GM10847 (cell line): Measurements from ENCODE around the gene KCTD4.

Experiments
- POLR2A ChIP-seq: IDR thresholded peaks from 2 replicates; pipeline ENCODE4 v1.6.1; 2011; ENCODE audit not compliant: insufficient read length; ENCODE audit errors: extremely low read depth

The KCTD4 gene

DNA sequence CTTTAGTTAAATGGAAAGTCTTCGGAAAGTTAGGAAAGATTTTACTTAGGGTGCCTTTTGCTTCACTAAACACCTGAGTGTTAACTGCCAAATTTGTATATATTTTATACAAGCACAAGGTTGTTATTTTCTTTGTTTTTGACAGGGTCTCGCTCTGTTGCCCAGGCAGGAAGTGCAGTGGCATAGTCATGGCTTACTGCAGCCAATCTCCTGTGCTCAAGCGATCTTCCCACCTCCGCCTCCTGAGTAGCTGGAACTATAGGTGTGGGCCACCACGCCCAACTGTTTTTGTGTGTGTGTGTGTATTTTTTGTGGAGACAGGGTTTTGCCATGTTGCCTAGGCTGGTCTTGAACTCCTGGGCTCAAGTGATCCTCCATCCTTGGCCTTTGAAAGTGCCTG is 16.2 kb downstream of the KCTD4 start:
- no peak for TF ChIP-seq POLR2A

DNA sequence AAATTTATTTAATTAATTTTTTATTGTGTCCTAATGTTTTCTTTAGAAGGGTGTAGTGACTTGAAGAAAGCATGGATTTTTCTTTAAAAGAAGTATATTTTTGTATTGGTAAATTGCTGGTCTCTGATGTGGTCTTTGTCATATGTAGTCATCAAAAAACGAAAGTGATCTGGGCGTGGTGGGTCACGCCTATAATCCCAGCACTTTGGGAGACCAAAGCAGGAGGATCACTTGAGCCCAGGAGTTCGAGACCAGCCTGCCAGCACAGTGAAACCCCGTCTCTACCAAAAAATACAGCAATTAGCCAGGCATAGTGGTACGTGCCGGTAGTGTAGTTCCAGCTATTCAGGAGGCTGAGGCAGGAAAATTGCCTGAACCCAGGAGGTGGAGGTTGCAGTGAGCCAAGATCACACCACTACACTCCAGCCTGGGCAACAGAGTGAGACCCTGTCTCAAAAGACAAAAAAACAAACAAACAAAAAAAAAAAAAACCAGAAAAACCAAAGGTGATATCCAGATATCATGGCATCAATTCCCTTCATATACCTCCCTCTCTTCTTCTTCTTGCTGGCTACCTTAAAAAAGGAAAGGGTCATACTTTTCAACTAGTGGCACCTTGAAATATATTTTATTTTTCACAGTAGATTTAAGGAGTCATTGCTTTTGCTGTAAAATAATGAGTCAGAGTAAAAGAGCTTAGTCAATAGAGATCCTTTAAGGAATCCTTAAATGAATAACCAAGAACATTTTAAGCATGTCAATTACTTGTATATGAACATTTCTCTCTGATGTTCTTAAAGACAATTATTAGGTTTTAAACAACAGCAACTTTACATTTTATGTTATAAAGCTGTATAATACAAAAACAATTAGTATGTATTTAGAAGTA is 19.9 kb downstream of the KCTD4 start:
- TF ChIP-seq POLR2A: no peak

DNA sequence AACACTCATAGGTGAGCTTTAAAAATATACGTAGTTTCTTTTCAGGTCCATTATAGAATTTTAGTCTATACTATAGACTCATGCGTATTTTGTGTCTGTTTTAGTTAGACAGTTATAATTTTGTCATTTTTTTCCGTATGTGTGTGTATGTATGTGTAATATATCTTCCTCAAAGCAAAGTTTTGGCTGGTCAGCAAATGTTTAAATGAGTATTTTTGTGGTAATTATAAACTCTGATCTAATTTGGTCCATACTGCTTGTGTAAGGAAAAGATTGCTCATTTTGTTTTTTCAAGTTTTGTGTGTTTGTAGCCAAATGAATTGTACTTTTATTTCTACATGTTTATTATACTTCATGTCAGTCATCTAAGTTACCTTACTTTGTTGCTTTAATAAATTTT is 20.5 kb downstream of the KCTD4 start:
- TF ChIP-seq POLR2A: no peak

DNA sequence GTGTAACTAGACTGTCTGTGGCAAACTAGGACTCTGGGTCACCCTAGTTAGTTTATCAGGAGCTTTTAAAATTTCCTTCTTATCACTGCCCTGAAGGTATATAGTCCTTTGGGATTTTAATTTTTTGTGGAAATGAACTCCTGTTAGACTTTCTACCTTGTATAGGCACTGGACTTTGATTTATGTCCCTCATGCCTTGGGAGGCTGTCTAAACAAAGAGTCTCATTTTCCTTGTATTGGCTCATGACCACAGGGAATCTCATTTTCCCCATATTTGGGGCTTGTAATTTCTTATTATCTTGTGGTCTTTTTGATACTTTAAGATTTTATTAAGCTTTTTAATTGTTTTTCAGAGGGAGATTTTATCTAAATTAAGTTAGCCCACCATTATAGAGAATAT is 21.4 kb downstream of the KCTD4 start:
- no peak for TF ChIP-seq POLR2A

DNA sequence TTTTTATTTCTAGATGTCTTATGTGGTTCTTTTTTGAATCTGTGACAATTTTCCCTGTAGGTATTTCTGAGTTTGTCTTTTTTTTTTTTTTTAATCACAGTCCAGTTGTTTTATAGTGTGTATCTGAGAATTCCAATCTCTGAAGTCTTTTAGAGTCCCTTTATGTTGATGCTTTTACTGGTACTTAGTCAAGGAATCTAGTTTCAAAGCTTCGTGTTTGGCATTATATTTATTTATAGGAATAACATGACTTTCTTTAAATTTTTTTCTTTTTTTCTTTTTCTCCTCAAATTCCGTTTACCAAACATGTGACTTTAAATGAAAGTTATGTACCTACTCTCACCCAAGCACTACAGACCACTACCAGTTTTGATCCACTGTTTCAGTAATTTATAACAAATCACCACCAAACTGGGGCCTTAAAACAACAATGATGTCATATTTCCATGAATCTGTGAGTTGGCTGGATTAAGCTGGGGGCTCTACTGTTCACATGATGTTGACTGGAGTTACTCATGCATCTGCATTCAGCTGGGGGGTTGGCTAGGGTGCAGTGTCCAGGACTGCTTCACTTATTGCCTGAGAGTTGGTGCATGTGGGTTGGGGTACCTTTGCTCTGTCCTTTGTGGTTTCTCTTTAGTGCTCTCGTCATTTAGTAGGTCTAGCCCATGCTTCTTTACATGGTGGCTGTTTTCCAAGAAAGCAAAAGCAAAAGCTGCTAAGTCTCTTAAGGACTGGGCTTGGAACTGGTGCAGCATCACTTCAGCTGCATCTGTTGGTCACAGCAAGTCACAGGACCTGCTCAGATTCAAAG is 22.3 kb downstream of the KCTD4 start:
- no peak for TF ChIP-seq POLR2A

DNA sequence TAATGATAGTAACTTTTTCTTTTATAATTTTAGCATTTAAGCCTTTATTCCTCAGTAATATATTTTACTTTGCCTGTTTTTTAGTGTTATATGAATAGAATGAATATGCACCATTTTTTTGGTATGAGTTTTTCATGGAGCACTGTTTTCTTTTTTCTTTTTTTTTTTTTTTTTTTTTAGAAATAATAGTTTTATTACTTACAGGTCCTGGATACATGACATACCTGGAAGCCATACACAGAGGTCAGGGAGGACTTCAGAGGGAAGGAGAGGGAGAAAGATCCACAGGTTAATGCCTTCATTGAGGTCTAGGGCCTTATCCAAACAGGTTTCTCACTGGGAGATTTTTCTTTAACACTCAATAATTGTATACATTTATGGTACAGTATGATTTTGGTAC is 26.4 kb downstream of the KCTD4 start:
- TF ChIP-seq POLR2A: no peak

DNA sequence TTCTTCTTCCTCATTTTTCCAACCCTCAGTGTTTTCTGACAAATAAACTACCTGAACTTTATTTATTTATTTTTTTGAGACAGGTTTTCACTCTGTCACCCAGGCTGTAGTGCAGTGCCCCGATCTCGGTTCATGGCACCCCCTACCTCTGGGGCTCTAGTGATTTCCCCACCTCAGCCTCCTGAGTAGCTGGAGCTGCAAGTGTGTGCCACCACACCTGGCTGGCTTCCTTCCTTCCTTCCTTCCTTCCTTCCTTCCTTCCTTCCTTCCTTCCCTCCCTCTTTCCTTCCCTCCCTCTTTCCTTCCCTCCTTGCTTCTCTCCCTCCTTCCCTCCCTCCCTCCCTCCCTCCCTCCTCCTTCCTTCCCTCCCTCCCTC is 32.3 kb downstream of the KCTD4 start:
- no peak for TF ChIP-seq POLR2A

DNA sequence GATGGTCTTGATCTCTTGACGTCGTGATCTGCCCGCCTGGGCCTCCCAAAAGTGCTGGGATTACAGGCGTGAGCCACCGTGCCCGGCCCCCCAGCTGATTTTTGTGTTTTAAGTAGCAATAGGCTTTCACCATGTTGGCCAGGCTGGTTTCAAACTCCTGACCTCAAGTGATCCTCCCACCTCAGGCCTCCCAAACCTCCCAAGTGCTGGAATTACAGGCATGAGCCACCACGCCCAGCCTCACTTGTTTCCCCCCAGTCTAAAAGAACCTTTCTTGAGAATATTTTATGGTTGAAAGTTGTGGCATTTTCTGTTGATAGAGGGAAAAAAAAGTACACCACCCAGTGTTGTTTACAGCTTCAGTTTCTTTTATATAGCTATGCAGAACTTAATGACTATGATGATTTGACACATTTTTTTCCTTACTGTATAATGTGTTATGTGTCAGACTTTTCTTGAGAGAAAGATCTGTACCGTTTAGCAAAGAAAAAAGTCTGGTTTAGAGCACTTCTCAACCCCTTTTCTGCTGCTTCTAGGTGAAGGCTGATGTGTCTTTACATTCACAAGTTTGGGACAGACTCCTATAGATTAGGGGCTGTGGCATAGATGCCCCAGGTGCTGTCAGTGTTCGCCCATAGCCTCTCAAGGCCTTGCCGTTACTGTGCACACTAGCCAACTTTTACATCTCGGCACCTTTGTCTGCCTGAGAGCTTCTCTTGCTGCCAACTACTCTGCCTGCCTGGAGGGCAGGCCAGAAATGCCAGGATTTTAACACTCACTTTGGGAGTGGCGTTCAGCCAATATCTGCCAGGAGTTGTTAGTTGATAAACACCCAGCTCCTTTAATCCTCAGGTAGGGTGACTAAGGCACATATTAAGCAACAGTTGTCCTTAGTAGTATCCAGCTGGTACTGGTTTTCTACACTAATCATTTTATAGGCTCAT is 33.0 kb downstream of the KCTD4 start:
- TF ChIP-seq POLR2A: no peak

DNA sequence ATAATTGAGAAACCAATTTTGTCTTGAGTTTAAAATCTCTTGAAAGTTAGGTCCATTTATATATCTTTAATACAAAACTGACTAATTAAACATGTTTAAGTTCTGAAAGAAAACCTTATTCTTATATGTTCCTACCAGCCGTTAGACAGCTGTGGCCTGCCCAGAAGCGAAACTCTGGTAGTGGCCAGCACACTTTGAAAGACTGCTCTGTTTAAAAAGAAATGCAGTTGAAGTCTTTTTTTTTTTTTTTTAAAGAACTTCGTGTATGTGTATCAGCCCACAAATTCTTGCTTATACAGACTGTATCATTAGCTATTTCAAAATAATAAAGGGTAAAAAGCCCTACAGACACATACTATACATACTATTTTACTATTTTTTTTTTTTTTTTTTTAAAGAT is 34.0 kb downstream of the KCTD4 start:
- no peak for TF ChIP-seq POLR2A

DNA sequence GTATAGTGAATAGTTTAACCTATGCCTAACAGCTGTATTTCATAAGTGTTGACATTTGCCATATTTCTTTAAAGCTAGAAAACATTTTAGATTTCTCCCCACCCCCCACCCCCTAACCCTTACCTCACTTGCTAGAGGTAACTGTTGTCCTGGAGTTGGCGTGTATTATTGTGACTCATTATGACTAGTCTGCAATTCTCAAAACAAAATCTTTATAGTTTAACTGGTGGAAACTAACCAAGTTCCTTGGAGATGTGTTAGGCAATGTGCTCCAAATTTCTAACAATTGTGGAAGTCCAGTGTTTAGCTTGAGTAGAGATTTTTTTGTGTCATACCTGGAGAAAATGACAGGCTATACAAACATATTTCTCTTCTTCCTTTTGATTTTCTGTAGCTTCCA is 38.0 kb downstream of the KCTD4 start:
- TF ChIP-seq POLR2A: no peak

DNA sequence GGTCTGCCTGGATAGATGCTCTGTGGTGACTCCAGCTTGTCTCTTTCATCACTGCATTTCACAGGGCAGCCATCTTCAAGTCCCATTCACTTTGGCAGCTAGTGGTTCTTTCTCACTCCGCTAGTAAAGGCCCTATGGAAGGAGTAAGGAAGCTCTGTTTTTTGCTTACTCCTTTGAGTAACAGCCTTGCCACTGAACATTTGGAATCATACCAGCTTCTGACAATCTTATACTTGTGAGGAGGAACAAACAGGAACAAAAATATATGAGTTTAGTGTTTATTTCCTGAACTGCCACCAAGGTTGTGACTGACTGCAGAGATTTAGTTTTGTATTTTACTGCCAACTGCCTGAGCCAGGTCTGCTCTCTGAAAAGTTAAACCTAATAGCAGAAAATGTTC is 38.7 kb downstream of the KCTD4 start:
- no peak for TF ChIP-seq POLR2A

DNA sequence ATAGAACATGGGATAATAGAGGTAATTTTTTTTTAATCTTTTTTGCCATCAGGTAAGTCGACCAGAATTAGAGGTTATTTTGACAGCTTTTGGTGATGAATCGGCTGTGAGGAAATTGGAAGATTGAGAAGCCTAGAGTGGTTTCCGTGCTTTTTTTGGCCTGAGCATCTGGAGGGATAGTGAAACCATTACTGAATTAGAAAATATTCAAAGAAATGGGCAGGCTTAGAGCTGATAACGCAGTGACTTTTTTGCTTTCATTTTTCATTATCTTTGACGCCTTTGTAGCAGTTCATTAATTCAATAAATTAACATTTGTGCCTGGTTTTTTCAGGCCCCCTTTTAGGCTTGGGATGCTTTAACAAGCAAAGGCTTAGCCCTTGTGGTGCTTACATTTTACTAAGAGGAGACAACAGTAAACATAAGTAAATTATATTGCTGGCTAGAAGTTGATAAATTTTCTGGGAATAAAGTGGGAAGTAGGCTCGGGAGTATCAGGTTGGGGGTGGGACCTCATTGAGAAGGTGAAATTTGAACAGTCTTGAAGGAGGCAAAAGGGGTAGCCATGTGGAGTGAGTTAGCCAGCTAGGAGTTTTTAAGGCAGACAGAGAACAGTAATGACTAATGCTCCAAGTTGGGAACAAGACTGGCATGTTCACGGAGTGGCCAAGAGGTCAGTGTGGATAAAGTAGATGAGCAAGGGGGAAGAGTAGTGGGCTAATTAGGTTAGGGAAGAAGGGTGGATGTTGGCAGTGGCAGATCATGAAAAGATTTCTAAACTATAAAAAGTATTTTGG is 44.1 kb downstream of the KCTD4 start:
- TF ChIP-seq POLR2A: no peak

DNA sequence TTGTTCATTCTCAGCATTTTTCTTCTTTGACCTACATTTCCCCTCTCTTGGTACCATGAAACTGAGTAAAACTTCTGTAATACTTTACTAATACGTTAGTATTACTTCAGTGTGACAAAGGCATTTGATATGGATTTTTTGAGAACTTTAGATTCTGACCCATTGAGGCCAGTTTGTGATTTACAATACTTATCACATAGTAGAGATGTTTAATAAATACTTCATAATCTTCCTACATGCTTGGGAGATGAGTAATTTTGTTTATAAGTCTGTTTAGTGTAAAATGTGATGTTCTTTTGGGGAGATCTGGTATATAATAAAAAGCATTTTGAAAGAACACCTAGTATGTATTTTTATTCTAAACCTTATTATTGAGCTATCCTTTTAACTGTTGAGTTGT is 50.9 kb downstream of the KCTD4 start:
- TF ChIP-seq POLR2A: no peak

DNA sequence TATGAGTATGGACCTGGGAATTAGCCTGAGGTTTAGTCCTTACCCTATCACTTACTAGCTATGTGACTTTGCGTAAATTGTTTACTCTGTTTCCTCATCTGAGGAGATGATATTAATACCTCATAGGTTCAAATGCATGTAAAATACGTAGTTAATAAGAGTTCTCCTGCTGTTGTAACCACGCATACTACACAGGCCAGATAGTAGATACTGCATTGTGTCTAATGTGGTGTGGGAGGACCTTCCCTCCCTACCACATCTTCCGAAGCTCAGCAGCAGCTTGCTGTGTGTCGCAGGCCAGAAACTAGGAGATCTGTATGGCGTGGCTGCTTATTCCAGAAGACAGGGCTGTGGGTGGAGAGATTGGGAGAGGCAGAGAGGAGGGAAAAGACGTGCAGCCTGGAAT is 57.5 kb downstream of the KCTD4 start:
- no peak for TF ChIP-seq POLR2A
